Heart left ventricle (tissue), 16 donors: ENCODE data around the gene STYXL2. TPM values are rescaled to one million over a fixed set of nuclear protein-coding genes. Genes with fewer than 3 reads are reported as not detected.

Source experiments
- ATAC-seq, 4 donors: fragments of 200-7000 bp; cut with Tn5 transposase; one replicate each; pipeline ENCODE4 v1.9.1; 2020 to 2022; ENCODE audit warnings: moderate library complexity in 4 of 4, mild to moderate bottlenecking in 3 of 4, moderate number of reproducible peaks in 1 of 4
- DNase-seq, 5 donors: peaks; one replicate each; pipeline ENCODE4 v3.0.0-alpha.2; 2020
- H3K27ac ChIP-seq, 12 donors: fragments of 200-600 bp; sonication (generic) in 4 of 12; one replicate each; pipeline versions ENCODE4 v1.5.0 to v1.8.0; 2016 to 2022; ENCODE audit warnings: mild to moderate bottlenecking in 2 of 12
- H3K27me3 ChIP-seq, 9 donors: fragments of 200-600 bp; sonication (generic) in 2 of 9; one replicate each; pipeline versions ENCODE4 v1.5.1 to v1.8.0; 2016 to 2022; ENCODE audit warnings: mild to moderate bottlenecking in 3 of 9
- H3K36me3 ChIP-seq, 9 donors: fragments of 200-600 bp; sonication (generic) in 2 of 9; one replicate each; pipeline versions ENCODE4 v1.5.0 to v1.8.0; 2018 to 2022; ENCODE audit warnings: mild to moderate bottlenecking in 2 of 9
- H3K4me1 ChIP-seq, 12 donors: fragments of 200-600 bp; sonication (generic) in 4 of 12; one replicate each; pipeline versions ENCODE4 v1.5.0 to v1.8.0; 2016 to 2022; ENCODE audit warnings: mild to moderate bottlenecking in 3 of 12
- H3K4me3 ChIP-seq, 12 donors: fragments of 200-600 bp; sonication (generic) in 4 of 12; one replicate each; pipeline versions ENCODE4 v1.5.0 to v1.8.0; 2017 to 2022; ENCODE audit warnings: mild to moderate bottlenecking in 9 of 12, moderate library complexity in 4 of 12
- H3K9me3 ChIP-seq, 12 donors: fragments of 200-600 bp; sonication (generic) in 4 of 12; one replicate each; pipeline versions ENCODE4 v1.5.0 to v1.8.0; 2016 to 2022; ENCODE audit warnings: mild to moderate bottlenecking in 1 of 12
- CTCF ChIP-seq, 12 donors: fragments of 200-600 bp; sonication (generic) in 4 of 12; IDR thresholded peaks; one replicate each; pipeline versions ENCODE4 v1.5.0 to v1.8.0; 2018 to 2022; ENCODE audit warnings: antibody characterized with exemption in 12 of 12, mild to moderate bottlenecking in 5 of 12
- POLR2A ChIP-seq, 2 donors: fragments of 450-650 bp; IDR thresholded peaks; one replicate each; pipeline ENCODE4 v1.6.1; 2017; ENCODE audit warnings: antibody characterized with exemption in 2 of 2, mild to moderate bottlenecking in 2 of 2, moderate library complexity in 2 of 2
- WGBS, 4 donors: extraction: QIAGEN DNeasy Blood & Tissue Kit in 2 of 4; methylation state at CpG; one replicate each; pipeline versions ENCODE4 v1.1.5 to v1.1.7; 2013 to 2018; 5-methylcytosine and 5-hydroxymethylcytosine counted together
- intact Hi-C, 10 donors: fragments of 100-400 bp; cut with DNase I; formaldehyde crosslinking; loops; one replicate each; pipeline versions ENCODE4 v1.11.1 to v1.14.2; 2022
- polyA plus RNA-seq, 2 donors: library from polyadenylated mRNA; stranded (reverse); fragments of 200-250 nt; gene quantifications; one replicate each; pipeline ENCODE4 v1.2.3, GENCODE V29; 2013
- total RNA-seq, 9 donors: library from RNA; depleted of rRNA in 2 of 9; stranded (reverse); fragments of >200 nt in 2 of 9; fragmentation: NEBNext Ultra II Directional in 3 of 9; extraction: Animal tissue kit (Norgen Biotek cat#: 25700) in 3 of 9; gene quantifications; one replicate each; pipeline versions ENCODE4 v1.1.0 to v1.2.4, GENCODE V29; 2016 to 2023
- donor health status: ischemic (EF 13 %, LVEDD 7.1; RV severe dilation, severe dysfunction).
- donor health status: healthy with polysubstance abuse.
- donor health status: DM: no; HTN: yes; CAD: no.
- donor health status: DM: no; HTN: no; CAD: no.
- donor health status: ischemic (EF 25% LVEDD 6.9; RV normal size, moderate dysfunction).
- donor health status: ischemic (EF 25% LVEDD 5.7; RV mildly dilated, moderate dysfunction).
- donor health status: healthy.
- donor health status: DM: yes; HTN: yes; CAD: no.
- donor health status: ischemic (EF 35%, LVEDD 5.7; RV mildly dilated, moderate dysfunction).
- donor health status: nonischemic (EF 11% LVEDD 7.7; RV severe dilation, severe dysfunction).
- donor health status: DM: yes; HTN: yes; CAD: no.
- donor health status: PGD.
- donor health status: ischemic (EF 29% LVEDD 5.4; RV normal size, mild dysfunction).
- donor health status: nonischemic (EF 23%, LVEDD 6.1; RV moderate dilation, normal function).

STYXL2 gene
- total and polyA plus RNA-seq, 11 donors, result 55.0 to 329 (median 149) TPM

- TF ChIP-seq CTCF (IDR thresholded peaks at IDR 0.05) (no peak), POLR2A (IDR thresholded peaks at IDR 0.05) (no peak)
- no peaks in the 10 kb centered on the region for H3K36me3 ChIP-seq
- DNase-seq, result no peak
- no peak for ATAC-seq
- intact Hi-C loops, result loop anchor here in 2 of 10 donors (10.0 kb wide), 3 partner anchors 204 to 474 kb away; no protein-coding TSS in a partner anchor
- peaks cover 0 to 8% (median 0%) of the 10 kb centered on the region in 9 donors for H3K27me3 ChIP-seq
- WGBS, 4 donors, result 89 to 95% (median 93%) methylated on average over 3 of the region's 3 CpGs
- no peak overlapping the region for H3K27ac ChIP-seq
- no peak overlapping the region for H3K4me3 ChIP-seq
- H3K9me3 ChIP-seq, result no peaks in the 10 kb centered on the region
- H3K4me1 ChIP-seq, result peaks cover 0 to 8% (median 3%) of the 10 kb centered on the region in 12 donors
These were observed 32.8 kb upstream of the STYXL2 start for GRCh38 chr1:167061073-167061464.

GRCh38 chr1:167064621-167065020, 29.3 kb upstream of the STYXL2 start:
- H3K4me3 ChIP-seq, result no peak overlapping the region
- no peak overlapping the region for H3K27ac ChIP-seq
- WGBS, 4 donors, result 69 to 80% (median 75%) methylated on average over 9 of the region's 9 CpGs
- no peak for ATAC-seq
- peak in 1 of 5 donors; percentile 9 for DNase-seq
- H3K36me3 ChIP-seq, result no peaks in the 10 kb centered on the region
- TF ChIP-seq CTCF (IDR thresholded peaks at IDR 0.05) (no peak), POLR2A (IDR thresholded peaks at IDR 0.05) (no peak)
- H3K27me3 ChIP-seq, result peaks cover 0 to 9% (median 0%) of the 10 kb centered on the region in 9 donors
- intact Hi-C loops, result loop anchor here (5.0 to 10.0 kb wide), 9 partner anchors 63 to 470 kb away; no protein-coding TSS in a partner anchor
- peaks cover 0 to 8% (median 4%) of the 10 kb centered on the region in 12 donors for H3K4me1 ChIP-seq
- H3K9me3 ChIP-seq, result no peaks in the 10 kb centered on the region

- WGBS, 4 donors, result 83 to 90% (median 86%) methylated on average over 8 of the region's 8 CpGs
- TF ChIP-seq CTCF (IDR thresholded peaks at IDR 0.05) (no peak), POLR2A (IDR thresholded peaks at IDR 0.05) (no peak)
- Histone ChIP-seq H3K4me1 (peaks cover 0 to 8% (median 4%) of the 10 kb centered on the region in 12 donors), H3K36me3 (no peaks in the 10 kb centered on the region), H3K27ac (no peak overlapping the region), H3K4me3 (no peak overlapping the region), H3K27me3 (peaks cover 0 to 5% (median 0%) of the 10 kb centered on the region in 9 donors), H3K9me3 (no peaks in the 10 kb centered on the region)
- intact Hi-C loops, result loop anchor here (5.0 to 10.0 kb wide), 9 partner anchors 62 to 469 kb away; no protein-coding TSS in a partner anchor
- DNase-seq (no peak), ATAC-seq (peak in 1 of 4 donors; percentile 7)
These were observed 28.4 kb upstream of the STYXL2 start for GRCh38 chr1:167065471-167065870.

- peak; percentile 90 to 98 (median 97) for TF ChIP-seq CTCF (IDR thresholded peaks at IDR 0.05)
- no peak for TF ChIP-seq POLR2A (IDR thresholded peaks at IDR 0.05)
- H3K27me3 ChIP-seq, result peaks cover 0 to 3% (median 0%) of the 10 kb centered on the region in 9 donors
- intact Hi-C loops, result loop anchor here (1.0 to 10.0 kb wide), 16 partner anchors 61 to 468 kb away; partner anchors contain the start of gene POU2F1 (in 1 of the 10)
- no peak overlapping the region for H3K27ac ChIP-seq
- peak overlapping the region in 7 of 12 donors; percentile 14 to 41 (median 34) for H3K4me3 ChIP-seq
- H3K4me1 ChIP-seq, result peaks cover 0 to 13% (median 4%) of the 10 kb centered on the region in 12 donors
- peak; percentile 57 to 93 (median 87) for ATAC-seq
- H3K36me3 ChIP-seq, result no peaks in the 10 kb centered on the region
- DNase-seq, result peak; percentile 65 to 88 (median 72)
- no peaks in the 10 kb centered on the region for H3K9me3 ChIP-seq
- 6 to 9% (median 6%) methylated on average over 21 to 31 of the region's 31 CpGs for WGBS, 4 donors
These were observed 27.3 kb upstream of the STYXL2 start for GRCh38 chr1:167066333-167067122.
